Liver (tissue), 9 donors: ENCODE data around the gene TMEM187. TPM values are rescaled to one million over a fixed set of nuclear protein-coding genes. Genes with fewer than 3 reads are reported as not detected.

Source experiments
- DNase-seq: peaks from one replicate; pipeline ENCODE4 v3.0.0-alpha.2; 2017; ENCODE audit warnings: low spot score
- H3K27ac ChIP-seq, 2 donors: one replicate each; pipeline ENCODE4 v1.7.0; 2013; ENCODE audit warnings: inconsistent platforms in 2 of 2, low read length in 2 of 2, control low read depth in 1 of 2, low read depth in 1 of 2, mild to moderate bottlenecking in 1 of 2
- H3K27me3 ChIP-seq, 4 donors: one replicate each; pipeline versions ENCODE4 v1.6.1 to v1.7.0; 2013; ENCODE audit warnings: low read length in 3 of 4, inconsistent platforms in 1 of 4, mild to moderate bottlenecking in 1 of 4, moderate library complexity in 1 of 4; ENCODE audit not compliant: control insufficient read depth in 4 of 4, insufficient read depth in 4 of 4
- H3K36me3 ChIP-seq, 4 donors: one replicate each; pipeline versions ENCODE4 v1.6.1 to v1.7.0; 2013; ENCODE audit warnings: low read length in 3 of 4, mild to moderate bottlenecking in 3 of 4, low read depth in 1 of 4, moderate library complexity in 1 of 4; ENCODE audit not compliant: control insufficient read depth in 4 of 4, insufficient read depth in 3 of 4
- H3K4me1 ChIP-seq, 4 donors: one replicate each; pipeline versions ENCODE4 v1.6.1 to v1.7.0; 2013; ENCODE audit warnings: low read length in 3 of 4, mild to moderate bottlenecking in 3 of 4, moderate library complexity in 1 of 4; ENCODE audit not compliant: control insufficient read depth in 4 of 4, insufficient read depth in 4 of 4
- H3K4me3 ChIP-seq, 3 donors: one replicate each; pipeline versions ENCODE4 v1.6.1 to v1.7.0; 2013; ENCODE audit warnings: low read length in 3 of 3, control low read depth in 1 of 3, low read depth in 1 of 3, mild to moderate bottlenecking in 1 of 3
- H3K9ac ChIP-seq, 2 donors: one replicate each; pipeline ENCODE4 v1.7.0; 2013; ENCODE audit warnings: low read length in 2 of 2, mild to moderate bottlenecking in 2 of 2, moderate library complexity in 2 of 2, control low read depth in 1 of 2, low read depth in 1 of 2
- H3K9me3 ChIP-seq, 4 donors: one replicate each; pipeline versions ENCODE4 v1.6.1 to v1.7.0; 2013; ENCODE audit warnings: low read length in 3 of 4; ENCODE audit not compliant: control insufficient read depth in 4 of 4
- CTCF ChIP-seq: fragments of 150-350 bp; IDR thresholded peaks from 2 replicates; pipeline ENCODE4 v1.5.1; 2017; ENCODE audit warnings: improper control_type of control experiment, low read depth, low read length; ENCODE audit not compliant: missing input control
- EGR1 ChIP-seq, 2 donors: IDR thresholded peaks; 2 replicates each; pipeline ENCODE4 v1.6.1; 2016 to 2018; ENCODE audit warnings: antibody characterized with exemption in 2 of 2, low read depth in 2 of 2
- FOXA1 ChIP-seq: IDR thresholded peaks from 2 replicates; pipeline ENCODE4 v1.6.1; 2016; ENCODE audit warnings: antibody characterized with exemption
- FOXA2 ChIP-seq: IDR thresholded peaks from 2 replicates; pipeline ENCODE4 v1.6.1; 2016; ENCODE audit warnings: antibody characterized with exemption
- GABPA ChIP-seq, 2 donors: IDR thresholded peaks in 1 of 2; conservative IDR thresholded peaks in 1 of 2; 2 replicates each; pipeline ENCODE4 v1.6.1; 2016; ENCODE audit warnings: antibody characterized with exemption in 2 of 2, mild to moderate bottlenecking in 1 of 2, moderate library complexity in 1 of 2
- HNF4A ChIP-seq, 2 donors: conservative IDR thresholded peaks; 2 replicates each; pipeline ENCODE4 v1.6.1; 2016; ENCODE audit warnings: antibody characterized with exemption in 2 of 2, mild to moderate bottlenecking in 2 of 2
- HNF4G ChIP-seq: IDR thresholded peaks from 2 replicates; pipeline ENCODE4 v1.6.1; 2016; ENCODE audit warnings: antibody characterized with exemption
- JUND ChIP-seq, 2 donors: IDR thresholded peaks; 2 replicates each; pipeline ENCODE4 v1.6.1; 2016; ENCODE audit warnings: antibody characterized with exemption in 2 of 2
- NR2F2 ChIP-seq: IDR thresholded peaks from 2 replicates; pipeline ENCODE4 v1.6.1; 2016; ENCODE audit warnings: antibody characterized with exemption
- RAD21 ChIP-seq, 2 donors: IDR thresholded peaks; 2 replicates each; pipeline ENCODE4 v1.6.1; 2016; ENCODE audit warnings: antibody characterized with exemption in 2 of 2, mild to moderate bottlenecking in 2 of 2
- RXRA ChIP-seq, 2 donors: IDR thresholded peaks; 2 replicates each; pipeline ENCODE4 v1.6.1; 2017 to 2018; ENCODE audit warnings: antibody characterized with exemption in 2 of 2, mild to moderate bottlenecking in 1 of 2
- SP1 ChIP-seq: IDR thresholded peaks from 2 replicates; pipeline ENCODE4 v1.6.1; 2018; ENCODE audit warnings: antibody characterized with exemption, mild to moderate bottlenecking
- TAF1 ChIP-seq: conservative IDR thresholded peaks from 2 replicates; pipeline ENCODE4 v1.6.1; 2016; ENCODE audit warnings: antibody characterized with exemption, mild to moderate bottlenecking
- YY1 ChIP-seq: IDR thresholded peaks from 2 replicates; pipeline ENCODE4 v1.6.1; 2016; ENCODE audit warnings: antibody characterized with exemption, mild to moderate bottlenecking
- ZBTB33 ChIP-seq: IDR thresholded peaks from 2 replicates; pipeline ENCODE4 v1.6.1; 2016; ENCODE audit warnings: antibody characterized with exemption
- WGBS: extraction: QIAGEN DNeasy Blood & Tissue Kit; methylation state at CpG from one replicate; pipeline ENCODE4 v1.1.7; 2013; 5-methylcytosine and 5-hydroxymethylcytosine counted together
- polyA plus RNA-seq, 2 donors: library from polyadenylated mRNA; stranded (reverse) in 1 of 2; unstranded in 1 of 2; fragments of 200-250 nt in 1 of 2; fragments of >200 nt in 1 of 2; fragmentation: Nextera tagmentation in 1 of 2; extraction: Ambion mirVana in 1 of 2; gene quantifications; one replicate each; pipeline versions ENCODE4 v1.2.1 to v1.2.3, GENCODE V29; 2013 to 2015
- total RNA-seq, 2 donors: library from RNA; depleted of rRNA; stranded (reverse); fragments of >200 nt; gene quantifications; one replicate each; pipeline ENCODE4 v1.2.3, GENCODE V29; 2014
- TF ChIP-seq, protein P1 (sequence below): IDR thresholded peaks from 2 replicates; pipeline ENCODE4 v1.6.1; 2016; ENCODE audit warnings: antibody characterized with exemption
- TF ChIP-seq, protein P2 (sequence below): IDR thresholded peaks from 2 replicates; pipeline ENCODE4 v1.6.1; 2016; ENCODE audit warnings: antibody characterized with exemption, mild to moderate bottlenecking
- donor health status: healthy.
- donor health status: healthy.
- donor health status: healthy.
- donor health status: healthy.
- donor health status: healthy.

The TMEM187 gene
- total and polyA plus RNA-seq, 4 donors = 2.9 to 5.8 (median 4.1) TPM

- peaks cover 0 to 6% (median 1%) of the 10 kb centered on the region in 4 donors for H3K4me1 ChIP-seq
- H3K36me3 ChIP-seq = peaks cover 0 to 11% (median 4%) of the 10 kb centered on the region in 4 donors
- no peak for TF ChIP-seq NR2F2
- TF ChIP-seq HNF4G = no peak
- no peak for TF ChIP-seq YY1
- TF ChIP-seq JUND (IDR thresholded peaks at IDR 0.05) = no peak
- TF ChIP-seq FOXA1 = no peak
- no peak for TF ChIP-seq FOXA2
- TF ChIP-seq ZBTB33 = no peak
- TF ChIP-seq HNF4A (conservative IDR thresholded peaks at IDR 0.05) = no peak
- TF ChIP-seq, protein P1, sequence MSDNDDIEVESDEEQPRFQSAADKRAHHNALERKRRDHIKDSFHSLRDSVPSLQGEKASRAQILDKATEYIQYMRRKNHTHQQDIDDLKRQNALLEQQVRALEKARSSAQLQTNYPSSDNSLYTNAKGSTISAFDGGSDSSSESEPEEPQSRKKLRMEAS = no peak
- TF ChIP-seq RXRA (IDR thresholded peaks at IDR 0.05) = no peak
- TF ChIP-seq EGR1 (IDR thresholded peaks at IDR 0.05; ENCODE audit: low read depth in 2 of 2) = no peak
- no peak for TF ChIP-seq SP1
- TF ChIP-seq, protein P2, sequence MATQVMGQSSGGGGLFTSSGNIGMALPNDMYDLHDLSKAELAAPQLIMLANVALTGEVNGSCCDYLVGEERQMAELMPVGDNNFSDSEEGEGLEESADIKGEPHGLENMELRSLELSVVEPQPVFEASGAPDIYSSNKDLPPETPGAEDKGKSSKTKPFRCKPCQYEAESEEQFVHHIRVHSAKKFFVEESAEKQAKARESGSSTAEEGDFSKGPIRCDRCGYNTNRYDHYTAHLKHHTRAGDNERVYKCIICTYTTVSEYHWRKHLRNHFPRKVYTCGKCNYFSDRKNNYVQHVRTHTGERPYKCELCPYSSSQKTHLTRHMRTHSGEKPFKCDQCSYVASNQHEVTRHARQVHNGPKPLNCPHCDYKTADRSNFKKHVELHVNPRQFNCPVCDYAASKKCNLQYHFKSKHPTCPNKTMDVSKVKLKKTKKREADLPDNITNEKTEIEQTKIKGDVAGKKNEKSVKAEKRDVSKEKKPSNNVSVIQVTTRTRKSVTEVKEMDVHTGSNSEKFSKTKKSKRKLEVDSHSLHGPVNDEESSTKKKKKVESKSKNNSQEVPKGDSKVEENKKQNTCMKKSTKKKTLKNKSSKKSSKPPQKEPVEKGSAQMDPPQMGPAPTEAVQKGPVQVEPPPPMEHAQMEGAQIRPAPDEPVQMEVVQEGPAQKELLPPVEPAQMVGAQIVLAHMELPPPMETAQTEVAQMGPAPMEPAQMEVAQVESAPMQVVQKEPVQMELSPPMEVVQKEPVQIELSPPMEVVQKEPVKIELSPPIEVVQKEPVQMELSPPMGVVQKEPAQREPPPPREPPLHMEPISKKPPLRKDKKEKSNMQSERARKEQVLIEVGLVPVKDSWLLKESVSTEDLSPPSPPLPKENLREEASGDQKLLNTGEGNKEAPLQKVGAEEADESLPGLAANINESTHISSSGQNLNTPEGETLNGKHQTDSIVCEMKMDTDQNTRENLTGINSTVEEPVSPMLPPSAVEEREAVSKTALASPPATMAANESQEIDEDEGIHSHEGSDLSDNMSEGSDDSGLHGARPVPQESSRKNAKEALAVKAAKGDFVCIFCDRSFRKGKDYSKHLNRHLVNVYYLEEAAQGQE = no peak
- TF ChIP-seq GABPA (IDR thresholded peaks at IDR 0.05 in 1 of 2, conservative IDR thresholded peaks at IDR 0.05 in 1 of 2) = no peak
- TF ChIP-seq CTCF = no peak
- no peak for TF ChIP-seq TAF1
- no peak for TF ChIP-seq RAD21 (IDR thresholded peaks at IDR 0.05)
- no peaks in the 10 kb centered on the region for H3K9me3 ChIP-seq
- H3K9ac ChIP-seq = no peak overlapping the region
- 84% methylated on average over 17 of the region's 17 CpGs for WGBS
- H3K4me3 ChIP-seq = no peak overlapping the region
- H3K27me3 ChIP-seq = no peaks in the 10 kb centered on the region
- no peak for DNase-seq
- H3K27ac ChIP-seq = no peak overlapping the region
These were observed 39.9 kb downstream of the TMEM187 start for GRCh38 chrX:154012336-154012991.
